RPMI7951 (cell line): ENCODE data around the gene COPS9. TPM values are rescaled to one million over a fixed set of nuclear protein-coding genes. Genes with fewer than 3 reads are reported as not detected.

Source experiments
- DNase-seq: peaks from one replicate; pipeline ENCODE4 v3.0.0-alpha.2; 2012; ENCODE audit warnings: low read depth
- total RNA-seq: library from RNA; depleted of rRNA; stranded (reverse); fragments of >200 nt; shearing (Covaris generic); gene quantifications from 2 replicates; pipeline ENCODE4 v1.2.3, GENCODE V29; 2014

The COPS9 gene
- total RNA-seq, 1 experiment from 2014 or later = 400 TPM

DNA sequence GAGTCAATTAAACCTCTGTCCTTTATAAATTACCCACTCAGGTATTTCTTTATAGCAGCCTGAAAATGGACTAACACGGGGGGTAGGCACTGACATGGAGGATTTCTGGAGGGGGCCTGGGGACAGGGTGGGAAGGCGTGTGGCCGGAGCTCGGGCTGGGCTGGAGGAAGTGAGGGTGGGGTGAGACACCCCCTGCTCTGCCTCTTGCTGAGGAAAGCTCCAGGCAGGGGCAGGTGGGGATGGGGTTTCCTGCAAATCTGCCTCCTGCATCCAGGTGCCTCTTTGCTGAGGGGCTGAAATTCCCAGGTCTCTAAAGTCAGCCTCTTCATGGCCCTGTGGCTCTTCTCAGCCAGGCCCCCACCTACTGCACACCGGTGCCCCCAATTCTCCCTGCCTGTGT is 30.1 kb upstream of the COPS9 start:
- no peak for DNase-seq

DNA sequence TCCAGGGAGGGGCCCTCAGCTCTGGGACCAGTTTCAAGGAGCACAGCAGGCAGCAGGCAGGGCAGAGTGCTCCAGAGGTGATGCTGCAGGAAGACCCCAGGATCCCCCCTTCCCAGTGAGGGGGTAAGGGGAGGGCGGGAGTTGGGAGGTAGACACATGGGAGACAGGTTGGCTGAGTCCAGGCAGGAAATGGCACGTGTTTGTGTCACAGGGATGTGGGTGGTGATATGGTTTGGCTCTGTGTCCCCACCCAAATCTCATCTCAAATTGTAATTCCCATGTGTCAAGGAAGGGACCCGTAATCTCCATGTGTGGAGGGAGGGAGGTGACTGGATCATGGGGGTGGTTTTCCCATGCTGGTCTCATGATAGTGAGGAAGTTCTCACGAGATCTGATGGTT is 29.6 kb upstream of the COPS9 start:
- DNase-seq = no peak

DNA sequence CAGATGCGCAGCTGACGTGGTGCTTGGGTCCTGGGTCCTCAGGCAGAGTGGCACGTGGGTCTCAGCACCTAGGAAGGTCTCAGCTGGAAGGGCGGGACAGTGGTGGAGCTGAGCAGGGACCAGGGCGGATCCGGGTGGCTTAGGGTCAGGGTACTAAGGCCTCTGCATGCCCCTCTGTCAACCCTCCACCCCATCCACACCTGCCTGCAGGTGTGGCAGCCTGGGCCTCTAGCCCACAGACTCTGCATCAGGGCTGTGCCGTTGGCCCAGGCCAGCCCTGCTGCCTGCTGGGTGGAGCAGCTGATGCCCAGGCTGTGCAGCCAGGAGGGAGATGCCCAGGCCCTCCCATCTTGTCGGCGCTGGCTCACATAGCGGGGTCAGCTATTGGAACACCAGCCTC is 28.9 kb upstream of the COPS9 start:
- DNase-seq = no peak

DNA sequence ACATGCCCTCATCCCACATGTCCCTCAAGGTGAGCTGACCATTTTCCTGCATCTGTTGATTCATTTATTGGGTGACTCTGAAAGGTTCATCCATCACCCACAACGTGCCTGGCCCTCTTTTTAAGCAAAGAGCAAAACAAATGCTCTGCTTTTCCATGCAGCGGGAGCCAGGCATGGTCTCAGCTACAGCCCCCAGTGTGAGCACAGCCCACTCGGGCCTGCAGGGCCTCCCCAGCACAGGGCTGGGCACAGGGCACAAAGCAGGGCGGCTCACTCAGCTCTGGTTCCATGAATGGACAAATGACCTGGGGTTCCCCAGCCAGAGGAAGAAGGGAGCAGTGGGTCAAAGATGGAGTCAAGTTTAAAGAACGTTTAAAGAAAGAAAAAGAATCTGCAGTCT is 28.5 kb upstream of the COPS9 start:
- no peak for DNase-seq

DNA sequence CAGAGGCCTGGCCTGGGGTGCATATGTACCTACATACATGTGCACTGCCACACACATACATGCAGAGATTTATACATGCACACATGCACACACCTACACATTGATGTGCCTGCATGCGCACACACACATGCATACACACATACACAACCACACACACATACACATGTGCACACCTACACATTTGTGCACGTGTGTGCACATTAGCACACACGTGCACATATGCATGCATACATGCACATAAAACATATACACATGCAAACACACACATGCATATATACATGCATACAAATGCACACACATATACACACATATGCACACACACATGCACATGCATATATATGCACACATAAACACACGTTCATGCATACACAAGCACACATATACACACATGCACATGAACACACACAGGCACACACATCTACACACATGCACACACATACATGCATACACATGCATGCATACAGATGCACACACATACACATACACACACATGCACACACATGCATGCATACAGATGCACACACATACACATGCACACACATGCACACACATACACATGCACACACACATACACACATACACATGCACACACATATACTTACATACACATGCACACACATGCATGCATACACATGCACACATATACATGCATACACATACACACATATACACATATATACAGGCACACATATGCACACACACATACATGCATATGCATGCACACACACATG is 27.9 kb upstream of the COPS9 start:
- no peak for DNase-seq

DNA sequence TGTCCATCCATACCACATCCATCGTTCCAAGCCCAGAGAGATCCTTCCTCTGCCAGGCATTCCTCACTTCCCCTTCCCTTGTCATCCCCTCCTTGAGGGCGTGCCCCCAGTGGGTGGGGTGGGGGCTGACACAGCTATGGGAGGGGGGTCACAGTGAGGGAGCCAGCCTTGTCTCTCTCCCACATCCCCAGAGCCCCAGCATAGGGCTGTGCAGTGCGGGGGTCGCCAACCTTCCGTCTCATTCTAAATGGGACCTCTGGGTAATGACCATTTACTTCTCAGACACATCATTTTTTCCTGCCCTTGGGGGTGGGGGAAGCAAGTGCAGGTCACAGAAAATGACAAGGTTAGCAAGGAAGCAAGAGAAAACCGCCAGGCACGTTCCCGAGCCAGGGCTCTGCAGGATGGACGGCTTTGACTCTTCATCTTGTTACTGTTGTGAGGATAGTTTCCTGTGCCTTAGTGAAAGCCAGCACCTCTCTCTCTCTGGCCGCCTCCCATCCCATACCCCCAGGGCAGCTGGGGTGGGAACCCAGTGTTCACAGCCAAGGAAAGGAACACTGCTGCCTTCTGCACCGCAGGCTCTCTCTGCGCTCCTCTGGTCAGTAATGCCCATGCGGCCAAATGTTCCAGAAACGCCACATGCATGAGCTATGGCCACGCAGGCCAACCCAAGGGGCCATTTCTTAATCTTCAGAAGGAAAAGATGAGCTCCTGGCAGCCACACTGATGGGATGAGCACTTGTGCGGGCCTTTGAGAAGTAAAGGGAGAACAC is 27.0 kb upstream of the COPS9 start:
- DNase-seq = no peak

DNA sequence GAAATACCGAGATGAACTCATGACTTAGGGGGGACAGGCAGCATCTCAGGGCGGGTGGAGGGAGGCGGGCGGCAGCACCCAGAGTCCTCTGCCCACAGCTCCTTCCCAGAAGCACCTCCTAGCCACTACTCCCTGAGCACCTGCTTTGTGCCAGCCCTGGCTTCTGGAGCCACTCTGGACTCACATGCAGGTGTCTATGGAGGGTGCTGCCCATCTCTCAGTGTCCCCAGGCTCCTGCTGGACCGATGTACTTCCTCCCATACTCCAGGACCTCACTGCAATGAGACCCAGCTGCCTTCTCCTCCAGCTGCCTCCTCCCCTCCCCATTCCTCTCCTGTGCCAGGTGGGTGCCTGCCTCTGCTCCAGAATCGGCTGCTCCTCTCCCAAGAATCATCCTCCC is 26.4 kb upstream of the COPS9 start:
- DNase-seq = no peak

DNA sequence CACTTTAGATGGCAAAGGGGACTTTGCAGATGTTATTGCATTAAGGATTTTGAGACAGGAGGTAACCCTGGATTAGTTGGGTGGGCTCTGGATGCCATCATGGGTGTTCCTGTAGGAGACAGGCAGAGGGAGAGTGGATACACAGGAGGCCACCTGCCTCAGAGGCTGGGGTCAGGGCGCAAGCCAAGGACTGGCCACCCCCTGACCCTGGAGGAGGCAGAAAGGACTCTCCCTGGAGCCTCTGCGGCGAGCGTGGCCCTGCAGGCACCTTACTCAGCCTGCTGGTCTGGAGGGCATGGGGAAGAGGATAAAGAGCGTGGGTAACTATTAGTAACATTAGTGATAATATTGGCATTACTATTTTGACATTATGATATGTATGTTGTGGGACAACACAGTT is 25.9 kb upstream of the COPS9 start:
- no peak for DNase-seq

DNA sequence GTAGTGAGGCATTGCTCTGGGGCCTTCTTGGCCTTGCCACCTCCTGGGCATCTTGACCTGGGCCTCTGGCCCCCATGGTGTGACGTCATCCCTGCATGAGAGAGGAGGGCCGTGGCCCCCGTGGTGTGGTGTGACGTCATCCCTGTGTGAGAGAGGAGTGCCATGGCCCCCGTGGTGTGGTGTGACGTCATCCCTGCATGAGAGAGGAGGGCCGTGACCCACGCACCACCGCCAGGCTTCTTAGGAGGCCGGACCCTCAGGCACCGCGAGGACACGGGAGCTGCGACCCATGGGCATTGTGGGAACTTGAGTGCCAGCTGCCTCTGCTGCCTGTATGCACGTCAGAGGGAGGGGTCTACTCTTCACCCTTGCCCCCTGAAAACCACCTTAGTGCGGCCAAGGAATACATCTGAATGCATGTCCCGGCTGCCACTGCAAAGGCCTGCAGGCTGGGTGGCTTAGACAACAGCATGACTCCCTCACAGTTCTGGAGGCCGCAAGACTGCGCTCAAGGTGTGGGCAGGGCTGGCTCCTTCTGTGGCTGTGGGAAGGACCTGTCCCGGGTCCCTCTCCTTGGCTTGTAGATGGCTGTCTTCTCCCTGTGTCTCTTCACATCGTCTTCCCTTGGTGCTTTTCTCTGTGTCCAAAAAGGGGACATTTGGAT is 25.1 kb upstream of the COPS9 start:
- no peak for DNase-seq

DNA sequence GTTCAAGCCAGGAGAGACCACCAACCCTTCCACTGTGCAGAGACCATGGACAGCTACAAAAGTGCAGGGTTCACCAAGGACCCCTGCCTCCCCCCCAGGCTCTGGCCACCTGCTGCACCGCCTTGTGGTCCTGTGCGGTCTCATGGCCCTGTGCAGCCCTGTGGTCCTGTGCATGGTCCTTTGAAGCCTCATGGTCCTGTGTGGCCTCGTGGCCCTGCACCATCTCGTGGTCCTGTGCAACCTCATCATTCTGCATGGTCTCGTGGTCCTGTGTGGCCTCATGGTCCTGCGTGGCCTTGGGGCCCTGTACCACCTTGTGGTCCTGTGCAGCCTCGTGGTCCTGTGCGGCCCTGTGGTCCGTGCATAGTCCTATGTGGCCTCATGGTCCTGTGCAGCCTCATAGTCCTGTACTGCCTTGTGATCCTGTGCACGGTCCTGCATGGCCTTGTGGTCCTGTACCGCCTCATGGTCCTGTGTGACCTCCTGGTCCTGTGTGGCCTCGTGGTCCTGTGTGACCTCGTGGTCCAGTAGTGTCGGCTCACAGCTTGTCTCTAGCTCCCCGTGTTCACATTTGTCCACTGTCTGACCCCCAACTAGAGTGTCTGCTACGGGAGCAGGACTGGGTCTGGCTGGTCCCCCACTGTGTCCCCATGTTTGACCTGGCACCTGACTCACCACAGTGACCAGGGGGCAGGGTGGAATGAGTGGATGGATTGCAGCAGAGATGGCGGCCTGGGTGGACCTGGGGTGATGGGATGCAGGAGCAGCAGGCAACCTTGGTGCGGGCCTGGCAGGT is 24.4 kb upstream of the COPS9 start:
- DNase-seq = no peak

DNA sequence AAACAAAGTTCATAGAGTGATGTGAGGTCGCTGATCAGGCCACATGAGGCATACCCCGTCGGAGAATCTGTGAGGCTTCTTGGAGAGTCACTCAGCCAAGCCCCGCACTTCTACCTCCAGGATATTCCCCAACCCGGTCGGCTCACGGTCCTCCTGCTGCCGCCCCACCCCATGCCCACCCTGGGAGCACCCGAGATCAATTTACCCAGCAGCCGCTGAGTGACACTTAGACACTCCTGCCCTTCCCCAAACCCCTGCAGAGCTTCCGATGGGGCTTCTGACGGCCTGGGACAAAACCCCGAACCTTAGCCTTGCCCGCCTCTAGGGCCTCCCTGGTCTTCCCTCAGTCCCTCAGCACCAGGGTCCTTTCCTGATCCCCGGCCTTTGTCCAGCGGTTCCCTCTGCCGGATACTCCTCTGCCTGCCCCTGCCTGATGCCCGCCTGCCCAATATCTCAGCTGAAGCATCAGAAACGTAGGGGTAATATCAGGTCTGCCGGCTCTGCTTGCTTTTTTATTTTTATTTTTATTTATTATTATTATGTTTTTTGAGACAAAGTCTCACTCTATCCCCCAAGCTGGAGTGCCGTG is 23.2 kb upstream of the COPS9 start:
- no peak for DNase-seq

DNA sequence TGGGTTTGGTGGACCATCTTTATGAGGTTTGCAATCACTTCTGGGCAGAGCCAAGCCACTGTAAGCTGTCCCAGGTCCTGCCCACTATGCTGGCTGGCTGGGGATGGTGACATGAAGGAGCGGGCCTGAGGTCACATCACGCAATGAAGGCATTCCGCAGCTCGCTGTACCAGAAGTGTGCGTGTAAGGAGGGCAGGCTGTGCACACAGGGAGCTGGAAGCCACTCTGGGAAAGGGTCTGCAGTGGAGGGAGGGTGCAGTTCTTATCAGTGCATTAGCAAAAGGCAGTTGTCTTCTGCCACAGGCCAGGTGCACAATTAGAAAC is 21.0 kb upstream of the COPS9 start:
- no peak for DNase-seq

DNA sequence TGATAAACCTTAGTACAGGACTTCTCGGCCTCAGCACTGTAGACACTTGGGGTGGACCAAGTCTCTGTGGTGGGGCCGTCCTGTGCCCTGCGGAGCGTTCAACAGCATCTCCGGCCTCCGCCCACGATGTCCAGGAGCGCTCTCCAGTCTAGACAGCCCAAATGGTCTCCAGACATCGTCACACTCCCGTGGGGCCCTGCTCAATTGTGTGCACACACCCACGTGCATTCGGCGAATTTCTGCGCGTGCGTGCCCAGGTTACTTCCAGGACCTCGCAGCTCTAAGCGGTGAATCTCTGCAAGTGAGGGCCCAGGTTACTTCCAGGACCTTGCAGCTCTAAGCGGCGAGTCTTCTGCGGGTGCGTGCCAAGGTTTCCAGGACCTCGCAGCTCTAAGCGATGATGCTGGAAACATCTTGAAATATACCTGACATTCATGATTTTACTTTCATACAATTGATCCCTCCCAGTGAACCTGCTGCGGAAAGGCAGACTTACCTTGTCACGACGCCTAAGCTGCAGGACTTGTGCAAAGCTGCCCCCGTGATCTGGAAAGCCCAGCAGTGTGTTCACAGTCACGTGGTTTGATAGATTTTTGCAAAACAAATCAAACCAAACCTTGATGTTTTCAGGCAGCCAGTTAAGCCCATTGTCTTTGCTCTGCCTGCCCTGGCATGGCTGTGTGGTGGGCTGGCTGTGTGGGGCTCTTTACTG is 20.5 kb upstream of the COPS9 start:
- no peak for DNase-seq

DNA sequence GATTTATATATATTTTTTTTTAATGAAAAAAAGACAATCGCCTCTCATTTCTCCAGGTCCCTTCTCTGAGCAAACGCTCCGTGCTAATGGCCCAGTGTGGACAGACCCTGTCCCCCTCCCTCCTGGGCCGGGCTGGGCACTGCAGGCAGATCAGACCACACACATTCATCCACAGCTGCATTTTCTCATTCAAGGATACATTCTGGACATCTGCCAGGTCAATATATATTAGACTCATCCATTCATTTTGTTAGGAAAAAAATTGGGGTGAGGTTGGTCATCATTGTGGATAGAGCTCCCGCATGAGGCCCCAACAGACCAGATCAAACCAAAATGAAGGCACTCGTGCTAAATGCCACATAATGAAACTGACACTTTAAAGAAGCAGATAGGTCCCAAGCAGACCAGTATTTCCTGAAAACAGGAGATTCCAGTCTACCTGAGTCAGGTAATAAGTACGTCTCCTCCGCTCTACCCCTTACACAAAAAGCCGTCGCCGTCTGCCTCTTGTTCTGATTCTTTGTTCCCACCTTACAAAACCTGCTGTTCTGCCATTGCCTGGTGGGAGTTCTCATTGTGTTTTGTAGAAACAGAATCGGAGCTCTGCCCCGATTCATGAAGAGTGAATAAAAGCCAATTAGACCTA is 19.8 kb upstream of the COPS9 start:
- DNase-seq = no peak

DNA sequence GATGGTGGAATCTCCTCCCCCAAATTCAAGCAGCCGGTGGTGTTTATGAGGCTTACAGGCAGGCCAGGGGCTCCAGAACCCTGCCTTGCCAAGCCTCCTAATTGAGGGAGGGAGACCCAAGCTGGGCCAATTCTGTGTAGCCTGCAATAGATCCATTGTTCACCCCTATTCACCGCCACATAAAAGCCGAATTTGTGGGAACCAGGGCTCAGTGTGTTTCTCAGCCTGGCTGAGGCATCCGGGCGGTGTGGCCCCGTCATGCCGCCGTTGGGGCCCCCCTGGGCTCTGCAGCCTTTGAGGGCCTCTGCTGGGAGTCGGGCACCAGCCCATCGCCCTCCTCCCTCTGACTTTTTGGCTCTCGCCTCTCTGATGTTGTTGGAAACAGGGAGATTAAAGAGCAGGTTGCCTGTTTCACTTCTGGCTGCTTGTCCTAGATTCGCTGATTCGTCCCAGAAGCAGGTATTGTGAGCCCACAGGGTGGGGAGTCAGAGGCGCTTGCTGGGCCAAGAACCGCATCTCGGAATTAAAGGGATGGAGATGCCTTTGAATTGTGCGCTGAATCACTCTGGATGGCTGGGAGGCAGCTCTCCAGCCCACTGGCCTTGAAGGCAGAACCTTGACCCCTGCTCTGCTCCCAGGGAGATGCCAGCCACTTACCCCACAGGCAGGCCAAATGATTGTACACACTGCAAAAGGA is 19.1 kb upstream of the COPS9 start:
- no peak for DNase-seq

DNA sequence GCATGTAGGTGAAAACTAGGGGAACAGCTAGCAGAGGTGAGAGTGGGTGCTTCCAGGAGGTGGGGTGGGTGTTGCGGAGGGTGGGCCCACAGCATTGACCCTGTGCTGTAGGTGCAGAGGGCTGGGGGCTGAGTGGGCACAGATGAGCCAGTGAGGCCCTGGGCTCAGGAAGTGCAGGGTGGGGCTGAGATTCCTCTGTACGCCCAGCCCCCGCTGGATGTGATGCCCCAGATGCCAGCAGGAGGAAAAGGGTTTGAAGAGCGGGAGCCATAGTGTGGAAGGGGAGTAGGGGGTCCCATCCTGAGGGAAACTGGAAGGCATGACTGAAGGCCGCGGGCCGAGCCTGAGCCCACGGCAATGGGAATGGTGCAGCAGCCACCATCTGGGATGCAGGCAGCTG is 18.5 kb upstream of the COPS9 start:
- no peak for DNase-seq

DNA sequence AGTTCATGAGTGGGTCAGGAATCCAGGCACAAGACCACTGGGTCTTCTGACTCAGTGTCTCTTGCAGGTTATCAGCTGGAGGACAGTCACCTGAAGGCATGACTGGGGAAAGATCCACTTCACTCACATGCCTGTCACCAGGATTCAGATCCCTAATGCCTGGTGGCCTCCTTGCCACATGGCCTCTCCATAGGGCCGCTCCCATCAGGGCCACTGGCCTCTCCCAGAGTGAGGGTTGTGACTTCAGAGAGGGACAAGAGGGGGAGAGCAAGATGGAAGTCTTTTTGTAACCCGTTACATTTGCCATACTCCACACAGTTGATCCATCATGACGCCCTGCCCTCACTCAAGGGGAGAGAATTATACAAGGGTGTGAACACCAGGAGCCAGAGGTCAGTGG is 17.3 kb upstream of the COPS9 start:
- no peak for DNase-seq

DNA sequence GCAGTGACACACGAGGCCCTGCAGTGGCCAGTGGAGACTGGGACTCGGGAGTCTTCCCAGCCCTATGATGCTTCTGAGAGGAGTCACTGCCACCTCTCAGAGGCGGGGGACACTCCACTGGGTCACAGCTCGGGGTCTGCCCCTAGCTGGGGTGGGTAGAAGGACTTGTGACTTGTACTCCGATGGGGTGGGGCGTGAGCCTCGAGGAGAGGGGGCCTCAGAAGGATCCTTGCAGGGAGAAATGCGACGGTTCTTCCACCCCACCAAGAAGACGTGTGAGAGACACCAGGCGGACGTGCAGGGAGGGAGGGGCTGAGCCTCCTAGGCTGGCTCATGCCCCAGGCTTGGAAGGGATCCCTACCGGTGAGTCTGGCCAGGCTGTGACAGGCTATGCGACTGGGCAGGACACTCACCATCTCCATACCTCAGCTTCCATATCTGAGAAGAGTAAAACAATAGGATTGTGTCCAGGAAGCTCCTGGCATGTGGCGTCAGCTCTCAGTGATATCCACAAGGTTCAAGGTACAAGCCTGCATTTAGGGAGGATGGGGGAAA is 15.4 kb upstream of the COPS9 start:
- no peak for DNase-seq

DNA sequence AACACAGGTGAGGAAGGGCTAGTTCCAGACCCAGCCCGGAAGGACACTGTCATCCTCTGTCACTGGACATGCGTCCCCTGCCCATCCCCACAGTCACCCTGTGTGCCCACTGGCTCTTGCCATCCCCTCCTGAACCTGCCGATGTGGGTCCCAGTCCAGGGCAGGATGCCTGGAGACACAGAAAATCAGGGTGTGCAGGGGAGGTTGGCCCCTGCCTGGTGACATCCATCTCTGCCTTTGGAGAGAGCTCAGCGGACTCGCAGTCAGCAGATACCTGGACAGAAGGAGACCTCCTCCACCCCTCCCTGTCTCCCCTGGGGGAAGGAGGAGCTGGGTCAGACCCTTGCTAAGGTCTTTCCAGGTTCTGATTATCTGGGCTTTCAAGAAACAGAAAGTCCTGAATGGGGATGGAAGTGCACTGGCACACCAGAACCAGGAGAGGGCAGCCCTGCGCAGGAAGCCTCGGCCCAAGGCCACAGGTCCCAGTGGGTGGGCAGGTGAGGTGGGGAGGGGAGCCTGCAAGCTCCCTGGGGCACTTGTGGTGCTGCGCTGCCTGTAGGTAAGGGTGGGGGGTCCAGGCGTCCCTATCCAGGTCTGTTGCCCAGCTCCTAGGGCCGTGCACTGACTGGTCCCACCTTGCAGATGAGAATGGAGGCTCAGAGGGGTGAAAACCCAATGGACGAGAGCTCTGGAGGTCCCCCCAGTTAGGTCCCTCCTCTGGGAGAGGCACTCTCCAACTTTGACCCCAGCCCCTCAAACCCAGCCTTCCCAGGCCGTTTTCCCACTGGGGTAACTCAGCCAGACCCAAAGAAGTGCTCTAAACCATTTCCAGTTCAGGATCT is 14.1 kb upstream of the COPS9 start:
- DNase-seq = no peak
